ENCODE results near the gene ZC3H18.

The ZC3H18 gene

GRCh38 chr16:88569614-88569984, 604 bp upstream of the ZC3H18 start:
- H3K4me3 ChIP-seq (ENCODE audit: low read depth, low read length): peak overlapping the region; percentile 79
- TF ChIP-seq MYC (IDR thresholded peaks at IDR 0.05; ENCODE audit: low read depth, low read length): no peak
- TF ChIP-seq MAX (IDR thresholded peaks at IDR 0.05; ENCODE audit: low read depth, low read length): no peak
- no peak for TF ChIP-seq POLR2A (IDR thresholded peaks at IDR 0.05; ENCODE audit: extremely low read depth, insufficient read length)
- TF ChIP-seq, protein P1, sequence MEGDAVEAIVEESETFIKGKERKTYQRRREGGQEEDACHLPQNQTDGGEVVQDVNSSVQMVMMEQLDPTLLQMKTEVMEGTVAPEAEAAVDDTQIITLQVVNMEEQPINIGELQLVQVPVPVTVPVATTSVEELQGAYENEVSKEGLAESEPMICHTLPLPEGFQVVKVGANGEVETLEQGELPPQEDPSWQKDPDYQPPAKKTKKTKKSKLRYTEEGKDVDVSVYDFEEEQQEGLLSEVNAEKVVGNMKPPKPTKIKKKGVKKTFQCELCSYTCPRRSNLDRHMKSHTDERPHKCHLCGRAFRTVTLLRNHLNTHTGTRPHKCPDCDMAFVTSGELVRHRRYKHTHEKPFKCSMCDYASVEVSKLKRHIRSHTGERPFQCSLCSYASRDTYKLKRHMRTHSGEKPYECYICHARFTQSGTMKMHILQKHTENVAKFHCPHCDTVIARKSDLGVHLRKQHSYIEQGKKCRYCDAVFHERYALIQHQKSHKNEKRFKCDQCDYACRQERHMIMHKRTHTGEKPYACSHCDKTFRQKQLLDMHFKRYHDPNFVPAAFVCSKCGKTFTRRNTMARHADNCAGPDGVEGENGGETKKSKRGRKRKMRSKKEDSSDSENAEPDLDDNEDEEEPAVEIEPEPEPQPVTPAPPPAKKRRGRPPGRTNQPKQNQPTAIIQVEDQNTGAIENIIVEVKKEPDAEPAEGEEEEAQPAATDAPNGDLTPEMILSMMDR (IDR thresholded peaks at IDR 0.05; ENCODE audit: low read depth, low read length): no peak
- DNase-seq (ENCODE audit: low read depth): peak; percentile 39

DNA sequence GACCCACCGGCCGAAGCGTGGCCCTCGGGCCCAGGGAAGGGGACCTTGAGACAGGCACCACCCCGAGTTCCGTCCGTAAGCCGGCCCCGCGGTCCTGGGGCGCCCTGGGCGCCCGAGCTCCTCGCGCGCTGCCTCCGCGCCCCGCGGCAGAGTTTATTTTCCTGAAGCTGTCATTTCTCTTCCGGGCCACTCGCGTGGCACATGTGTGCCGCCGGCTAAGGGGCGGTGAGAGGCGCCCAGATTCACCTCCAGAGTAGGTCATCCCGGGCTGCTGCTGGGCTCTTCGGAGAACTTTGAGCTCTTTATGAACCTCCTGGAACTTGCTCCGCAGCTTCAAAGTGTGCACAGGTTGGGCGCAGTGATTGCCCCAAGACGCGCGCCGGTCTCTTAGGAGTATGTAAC, 489 bp downstream of the ZC3H18 start:
- peak; percentile 55 for DNase-seq (ENCODE audit: low read depth)
- H3K4me3 ChIP-seq (ENCODE audit: low read depth, low read length): peak overlapping the region; percentile 98
- no peak for TF ChIP-seq POLR2A (IDR thresholded peaks at IDR 0.05; ENCODE audit: extremely low read depth, insufficient read length)

GRCh38 chr16:88575251-88575650, 5.0 kb downstream of the ZC3H18 start:
- no peak for TF ChIP-seq POLR2A (IDR thresholded peaks at IDR 0.05; ENCODE audit: extremely low read depth, insufficient read length)
- no peak for TF ChIP-seq MYC (IDR thresholded peaks at IDR 0.05; ENCODE audit: low read depth, low read length)
- TF ChIP-seq, protein P1 (IDR thresholded peaks at IDR 0.05; ENCODE audit: low read depth, low read length): no peak
- no peak for TF ChIP-seq MAX (IDR thresholded peaks at IDR 0.05; ENCODE audit: low read depth, low read length)
- no peak for DNase-seq (ENCODE audit: low read depth)
- no peak overlapping the region for H3K4me3 ChIP-seq (ENCODE audit: low read depth, low read length)

- no peak overlapping the region for H3K4me3 ChIP-seq (ENCODE audit: low read depth, low read length)
- TF ChIP-seq POLR2A (IDR thresholded peaks at IDR 0.05; ENCODE audit: extremely low read depth, insufficient read length) (no peak), MAX (IDR thresholded peaks at IDR 0.05; ENCODE audit: low read depth, low read length) (no peak), MYC (IDR thresholded peaks at IDR 0.05; ENCODE audit: low read depth, low read length) (no peak)
- TF ChIP-seq, protein P1 (IDR thresholded peaks at IDR 0.05; ENCODE audit: low read depth, low read length): no peak
- no peak for DNase-seq (ENCODE audit: low read depth)
Observed at GRCh38 chr16:88576307-88576706, 6.1 kb downstream of the ZC3H18 start.

DNA sequence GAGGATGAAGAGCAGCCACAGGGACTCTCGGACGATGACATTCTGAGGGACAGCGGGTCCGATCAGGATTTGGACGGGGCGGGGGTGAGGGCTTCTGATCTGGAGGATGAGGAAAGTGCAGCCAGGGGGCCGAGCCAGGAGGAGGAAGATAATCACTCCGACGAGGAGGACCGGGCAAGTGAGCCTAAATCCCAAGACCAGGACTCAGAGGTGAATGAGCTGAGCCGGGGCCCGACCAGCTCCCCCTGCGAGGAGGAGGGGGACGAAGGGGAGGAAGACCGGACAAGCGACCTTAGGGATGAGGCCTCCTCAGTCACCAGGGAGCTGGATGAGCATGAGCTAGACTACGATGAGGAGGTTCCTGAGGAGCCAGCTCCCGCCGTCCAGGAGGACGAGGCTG, 7.0 kb downstream of the ZC3H18 start:
- DNase-seq (ENCODE audit: low read depth): no peak

GRCh38 chr16:88578446-88579313, 8.5 kb downstream of the ZC3H18 start:
- TF ChIP-seq MYC (IDR thresholded peaks at IDR 0.05; ENCODE audit: low read depth, low read length): no peak
- no peak for TF ChIP-seq POLR2A (IDR thresholded peaks at IDR 0.05; ENCODE audit: extremely low read depth, insufficient read length)
- TF ChIP-seq, protein P1 (IDR thresholded peaks at IDR 0.05; ENCODE audit: low read depth, low read length): no peak
- TF ChIP-seq MAX (IDR thresholded peaks at IDR 0.05; ENCODE audit: low read depth, low read length): no peak

More for the DNA sequence above, 7.0 kb downstream of the ZC3H18 start:
- no peak overlapping the region for H3K4me3 ChIP-seq (ENCODE audit: low read depth, low read length)
- TF ChIP-seq, protein P1 (IDR thresholded peaks at IDR 0.05; ENCODE audit: low read depth, low read length): no peak
- TF ChIP-seq POLR2A (IDR thresholded peaks at IDR 0.05; ENCODE audit: extremely low read depth, insufficient read length) (no peak), MYC (IDR thresholded peaks at IDR 0.05; ENCODE audit: low read depth, low read length) (no peak), MAX (IDR thresholded peaks at IDR 0.05; ENCODE audit: low read depth, low read length) (no peak)

More at GRCh38 chr16:88578446-88579313, 8.5 kb downstream of the ZC3H18 start:
- no peak overlapping the region for H3K4me3 ChIP-seq (ENCODE audit: low read depth, low read length)
- DNase-seq (ENCODE audit: low read depth): no peak

All from NB4 (cell line).